Epidermal melanocyte (primary cell): Measurements from ENCODE around the gene SLC22A31.

ENCODE experiments used
- DNase-seq: peaks from one replicate; pipeline ENCODE4 v3.0.0; 2011; ENCODE audit warnings: low spot score; ENCODE audit not compliant: insufficient read length

SLC22A31 gene

DNA sequence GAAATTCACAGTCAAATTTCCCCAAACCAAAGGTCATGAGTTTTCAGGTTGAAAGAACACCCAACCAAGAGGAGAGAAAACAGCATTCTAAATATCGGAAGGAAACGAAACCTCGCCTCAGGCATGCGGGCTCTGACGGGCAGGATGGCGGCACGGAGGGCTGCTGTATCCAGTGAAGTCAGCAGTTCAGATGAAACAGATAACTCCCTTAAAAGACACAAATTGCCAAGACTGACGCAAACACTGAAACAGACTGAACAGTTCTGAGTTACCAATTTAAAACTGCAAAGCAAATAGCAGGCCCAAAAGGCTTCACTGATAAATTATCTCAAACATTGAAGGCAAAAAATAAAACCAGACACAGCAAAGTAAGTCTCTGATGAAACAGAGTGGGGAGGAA is 49.4 kb downstream of the SLC22A31 start:
- peak; percentile 94 for DNase-seq

DNA sequence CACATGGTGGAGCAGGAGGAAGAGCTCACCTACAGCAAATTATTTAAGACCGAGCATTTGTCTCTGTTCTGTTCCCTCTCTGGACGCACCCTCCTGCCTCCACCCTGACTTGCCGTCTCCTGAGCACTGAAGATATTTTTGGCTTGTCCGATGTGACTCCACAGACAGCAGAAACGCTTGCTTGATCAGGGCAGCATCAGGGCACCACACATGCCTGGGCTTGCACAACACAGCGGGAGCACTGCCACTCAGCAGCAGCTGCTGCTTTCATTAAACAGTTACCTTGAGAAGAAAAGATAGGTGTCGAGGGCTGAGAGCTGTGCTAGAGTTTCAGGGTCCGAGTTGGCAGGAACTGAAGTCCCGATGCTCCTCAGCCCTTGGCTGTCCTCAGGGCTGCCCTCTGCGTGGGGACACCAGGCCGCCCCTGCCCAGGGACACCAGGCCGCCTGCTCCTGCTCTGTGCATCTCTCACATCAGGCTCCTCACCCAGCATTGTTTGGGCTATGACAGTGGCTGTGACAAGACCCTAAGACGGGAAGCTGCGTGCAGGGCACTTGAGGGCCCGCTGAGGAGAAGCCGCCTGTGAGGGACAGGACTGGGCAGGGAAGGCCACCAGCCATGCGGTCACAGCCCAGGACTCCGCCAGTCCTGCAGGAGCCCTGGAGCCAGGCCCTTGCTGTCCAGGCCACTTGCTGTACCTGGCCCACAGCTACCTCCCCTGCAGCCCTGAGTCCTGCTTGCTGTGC is 50.1 kb downstream of the SLC22A31 start:
- no peak for DNase-seq

DNA sequence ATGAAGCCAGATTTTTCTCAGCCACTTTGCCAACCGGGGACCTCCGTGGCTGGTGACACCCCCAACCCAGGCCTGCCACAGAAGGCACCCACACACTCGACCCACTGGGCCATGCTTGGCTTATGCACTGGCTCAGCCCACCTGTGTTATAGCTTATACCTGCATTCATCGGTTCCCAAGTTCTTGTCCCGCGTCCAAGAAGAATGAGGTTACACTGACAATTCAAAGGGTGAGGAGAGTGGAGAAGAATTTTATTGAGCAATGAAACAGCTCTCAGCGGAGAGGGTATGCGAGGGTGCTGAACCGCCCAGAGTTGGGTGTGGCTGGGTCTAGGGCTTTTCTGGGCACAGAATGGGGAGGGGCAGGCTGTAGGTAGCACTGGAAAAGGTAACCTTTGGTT is 51.0 kb downstream of the SLC22A31 start:
- no peak for DNase-seq

DNA sequence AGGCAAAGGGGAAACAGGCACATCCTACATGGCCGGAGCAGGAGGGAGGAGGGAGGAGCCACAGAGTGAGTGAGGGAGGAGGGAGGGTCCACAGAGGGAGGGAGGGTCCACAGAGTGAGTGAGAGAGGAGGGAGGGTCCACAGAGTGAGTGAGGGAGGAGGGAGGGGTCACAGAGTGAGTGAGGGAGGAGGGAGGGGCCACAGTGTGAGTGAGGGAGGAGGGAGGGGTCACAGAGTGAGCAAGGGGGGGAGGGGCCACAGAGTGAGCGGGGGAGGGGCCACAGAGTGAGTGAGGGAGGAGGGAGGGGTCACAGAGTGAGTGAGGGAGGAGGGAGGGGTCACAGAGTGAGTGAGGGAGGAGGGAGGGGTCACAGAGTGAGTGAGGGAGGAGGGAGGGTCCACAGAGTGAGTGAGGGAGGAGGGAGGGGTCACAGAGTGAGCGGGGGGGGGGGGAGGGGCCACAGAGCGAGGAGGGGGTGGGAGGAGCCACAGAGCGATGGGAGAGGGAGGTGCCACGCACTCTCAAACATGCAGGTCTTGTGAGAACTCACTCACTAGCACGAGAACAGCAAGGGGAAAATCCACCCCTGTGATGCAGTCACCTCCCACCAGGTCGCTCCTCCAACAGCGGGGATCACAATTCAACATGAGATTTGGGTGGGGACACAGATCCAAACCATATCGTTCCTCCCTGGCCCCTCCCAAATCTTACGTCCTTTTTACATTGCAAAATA is 53.1 kb downstream of the SLC22A31 start:
- DNase-seq: no peak

DNA sequence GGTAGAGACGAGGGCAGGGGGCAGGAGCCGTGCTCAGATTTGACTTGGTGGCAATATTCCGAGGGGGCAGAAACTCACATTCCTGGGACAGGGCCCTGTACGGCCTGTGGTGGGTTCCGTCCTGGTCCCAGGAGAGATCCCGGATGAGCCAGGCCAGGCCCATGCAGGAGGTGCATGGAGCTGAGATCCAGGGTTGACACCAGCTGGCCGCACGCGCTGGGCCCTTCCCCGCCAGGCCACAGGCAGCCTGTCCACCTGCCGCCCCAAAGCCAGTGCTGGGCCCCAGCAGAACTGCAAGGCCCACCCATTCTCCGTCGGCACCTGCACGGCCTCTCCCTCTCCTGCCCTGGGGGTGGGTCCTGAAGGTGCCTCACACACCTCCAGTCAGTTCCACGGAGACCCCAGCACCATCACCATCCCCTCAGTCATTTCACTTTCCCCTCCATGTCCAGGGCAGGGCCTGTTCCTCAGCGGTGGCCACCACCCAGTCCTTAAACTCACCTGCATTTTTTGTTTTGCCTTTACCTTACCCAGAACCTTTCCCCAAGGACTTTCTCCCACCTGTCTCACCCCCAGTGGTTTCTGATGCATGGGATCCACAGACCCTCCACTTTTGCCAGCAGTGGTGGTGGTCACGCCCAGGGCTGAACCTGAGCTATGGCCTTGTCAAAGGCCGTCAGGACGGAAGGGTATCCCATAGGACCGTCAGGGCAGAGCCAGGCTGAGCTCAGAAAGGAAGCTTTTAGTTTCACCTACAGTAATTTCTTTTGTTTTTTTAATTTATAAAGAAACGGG is 53.9 kb downstream of the SLC22A31 start:
- DNase-seq: no peak
